GM15510 (cell line): ENCODE data around the gene CHD9.

Source experiments
- POLR2A ChIP-seq: IDR thresholded peaks from 3 replicates; pipeline ENCODE4 v1.6.1; 2011; ENCODE audit warnings: borderline replicate concordance; ENCODE audit not compliant: insufficient read length; ENCODE audit errors: extremely low read depth

Gene CHD9

GRCh38 chr16:53176434-53176833, 121.6 kb downstream of the CHD9 start:
- no peak for TF ChIP-seq POLR2A

- TF ChIP-seq POLR2A: no peak
Observed at GRCh38 chr16:53183442-53183841, 128.7 kb downstream of the CHD9 start.

GRCh38 chr16:53187775-53188174, 133.0 kb downstream of the CHD9 start:
- no peak for TF ChIP-seq POLR2A

GRCh38 chr16:53191413-53191812, 136.6 kb downstream of the CHD9 start:
- no peak for TF ChIP-seq POLR2A

DNA sequence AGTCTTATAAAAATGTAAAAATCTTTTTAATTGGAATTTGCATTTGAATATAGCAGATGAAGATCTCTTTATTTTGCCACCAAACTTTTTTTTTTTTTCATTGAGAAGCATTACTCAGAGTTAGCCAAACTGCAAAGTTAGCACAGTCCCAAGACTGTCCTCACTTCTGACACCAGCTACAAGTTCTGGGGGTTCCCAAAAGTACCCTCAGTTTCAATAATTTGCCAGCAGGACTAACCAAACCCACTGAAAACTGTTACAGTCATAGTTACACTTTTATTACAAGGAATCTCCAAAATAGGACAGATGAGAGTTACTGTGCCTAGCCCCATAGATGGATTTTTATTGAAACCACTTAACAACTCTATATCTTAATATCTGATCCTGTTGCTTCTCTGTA, 144.1 kb downstream of the CHD9 start:
- no peak for TF ChIP-seq POLR2A

GRCh38 chr16:53201900-53202299, 147.1 kb downstream of the CHD9 start:
- TF ChIP-seq POLR2A: no peak

GRCh38 chr16:53202398-53202797, 147.6 kb downstream of the CHD9 start:
- no peak for TF ChIP-seq POLR2A

- peak; percentile 34 for TF ChIP-seq POLR2A
Observed at GRCh38 chr16:53207810-53208752, 153.3 kb downstream of the CHD9 start.

GRCh38 chr16:53209429-53209828, 154.6 kb downstream of the CHD9 start:
- TF ChIP-seq POLR2A: no peak

DNA sequence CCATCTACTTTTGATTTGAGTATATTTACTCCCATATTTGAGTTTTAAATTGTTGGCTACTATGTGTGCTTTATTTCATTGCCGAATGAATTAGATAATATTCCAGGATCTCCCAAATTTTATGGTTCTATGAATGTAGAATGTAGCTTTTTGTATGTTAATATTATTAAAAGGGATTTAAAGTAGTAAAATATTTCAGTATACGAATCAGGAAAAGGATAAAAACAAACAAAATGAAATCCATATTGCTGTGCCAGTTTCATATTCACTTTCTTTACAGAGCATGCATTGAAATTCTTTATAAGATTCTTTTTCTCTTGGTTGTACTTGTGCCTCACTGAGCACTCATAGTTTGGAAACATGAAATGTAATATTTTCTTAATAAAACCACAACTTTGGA, 155.1 kb downstream of the CHD9 start:
- TF ChIP-seq POLR2A: no peak

- TF ChIP-seq POLR2A: no peak
Observed at GRCh38 chr16:53211253-53211652, 156.5 kb downstream of the CHD9 start.

- no peak for TF ChIP-seq POLR2A
Observed at GRCh38 chr16:53212893-53213223, 158.1 kb downstream of the CHD9 start.

DNA sequence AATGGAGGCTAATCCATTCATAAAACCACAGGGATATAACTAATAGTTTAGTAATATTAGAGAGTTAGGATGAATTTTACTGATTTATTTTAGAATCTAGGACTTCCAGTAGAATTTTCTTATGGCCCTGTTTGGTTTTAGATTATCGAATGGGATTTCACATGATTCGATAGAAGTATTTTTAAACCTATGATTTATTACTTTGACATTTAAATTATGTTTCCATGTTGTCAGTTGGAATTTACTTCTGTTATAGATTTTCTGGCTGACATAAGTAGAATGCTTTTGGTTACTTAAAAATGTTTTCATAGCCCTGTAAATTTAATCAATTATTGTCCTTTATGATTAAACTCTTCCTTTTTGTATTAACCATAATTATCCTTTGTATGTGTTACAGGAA, 158.8 kb downstream of the CHD9 start:
- no peak for TF ChIP-seq POLR2A

DNA sequence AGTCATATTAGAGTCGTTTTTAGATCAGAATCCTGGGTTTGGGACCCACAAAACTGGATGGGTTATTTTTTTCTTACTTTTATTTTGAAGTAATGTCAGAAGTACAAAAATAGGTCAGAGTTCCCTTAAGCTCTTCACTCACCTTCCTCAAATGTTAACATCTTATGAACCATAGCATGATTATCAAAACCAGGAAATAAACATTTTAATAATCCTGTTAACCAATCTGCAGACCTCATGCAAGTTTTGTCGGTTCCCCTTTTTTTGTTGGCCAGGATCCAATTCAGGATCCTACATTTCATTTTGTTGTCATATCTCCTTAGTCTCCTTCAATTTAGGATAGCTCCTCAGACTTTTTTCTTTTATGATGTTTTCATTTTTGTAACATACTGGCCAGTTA, 162.0 kb downstream of the CHD9 start:
- TF ChIP-seq POLR2A: no peak

- no peak for TF ChIP-seq POLR2A
Observed at GRCh38 chr16:53219371-53219770, 164.6 kb downstream of the CHD9 start.

DNA sequence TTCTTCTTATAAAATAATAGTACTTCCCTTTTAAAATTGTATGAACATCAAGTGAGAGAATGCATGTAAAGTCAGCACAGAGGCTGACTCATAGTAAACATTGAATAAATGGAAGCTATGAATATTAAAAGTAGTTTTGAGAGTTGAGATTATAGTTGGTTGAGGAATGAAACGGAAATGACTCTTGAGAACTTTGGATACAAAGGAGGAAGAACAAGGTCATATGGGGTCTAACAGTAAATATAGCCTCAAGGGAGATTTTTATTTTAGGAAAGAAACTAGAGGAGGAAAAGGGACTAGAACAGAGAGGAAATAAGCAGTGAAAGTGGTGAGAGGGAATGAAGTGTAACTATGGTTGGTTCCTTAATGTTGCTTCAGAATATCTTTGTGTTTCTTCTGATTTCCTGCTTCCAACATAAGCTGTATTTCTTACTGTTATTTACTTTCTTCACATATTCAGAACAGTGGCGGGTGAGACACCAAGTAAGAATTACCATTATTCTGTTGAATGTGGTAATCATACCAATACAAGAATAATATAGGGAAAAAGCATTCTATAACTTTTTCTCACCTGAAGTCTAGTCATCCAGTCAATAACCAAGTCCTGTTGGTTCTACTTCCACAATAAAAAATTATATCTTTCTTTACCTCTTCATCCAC, 165.1 kb downstream of the CHD9 start:
- no peak for TF ChIP-seq POLR2A

DNA sequence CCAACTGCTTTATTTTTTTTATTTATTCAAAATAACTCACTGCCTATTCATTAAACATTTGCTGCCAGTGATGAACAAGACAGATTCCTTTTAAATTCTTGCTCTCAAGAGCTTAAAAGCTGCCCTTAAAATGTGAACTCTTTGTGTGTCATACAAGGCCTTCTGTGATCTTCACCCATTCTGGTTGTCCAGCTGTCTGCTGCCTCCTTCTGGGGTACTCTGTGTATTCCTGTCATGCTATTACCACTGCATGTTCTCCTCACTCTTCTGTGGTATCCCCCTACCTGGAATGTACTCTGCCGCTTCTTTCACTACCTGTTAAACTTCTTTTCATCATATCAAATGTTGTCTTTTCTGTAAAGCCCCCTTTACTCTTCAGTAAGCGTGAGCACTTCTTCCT, 165.8 kb downstream of the CHD9 start:
- TF ChIP-seq POLR2A: no peak

- TF ChIP-seq POLR2A: no peak
Observed at GRCh38 chr16:53224951-53225533, 170.3 kb downstream of the CHD9 start.
